GM12875 (cell line): ENCODE data around the gene ARMC12.
A peak's percentile ranks its signal among the peaks of the same experiment; 100 is the strongest.
"Not testable (repeated sequence)": the region's sequence is repeated elsewhere in the genome, so short reads cannot be mapped to it uniquely, and the experiment has no call there.

Experiments
- H3K4me3 ChIP-seq: one replicate; pipeline ENCODE4 v1.5.1; 2011; ENCODE audit warnings: low read depth, low read length, control low read depth
- TF ChIP-seq, protein P1 (sequence below): IDR thresholded peaks from 2 replicates; pipeline ENCODE4 v1.5.1; 2011; ENCODE audit warnings: low read depth, mild to moderate bottlenecking, control low read depth, inconsistent platforms, low read length, moderate library complexity, borderline replicate concordance; ENCODE audit not compliant: insufficient read depth

ARMC12 gene, protein sequence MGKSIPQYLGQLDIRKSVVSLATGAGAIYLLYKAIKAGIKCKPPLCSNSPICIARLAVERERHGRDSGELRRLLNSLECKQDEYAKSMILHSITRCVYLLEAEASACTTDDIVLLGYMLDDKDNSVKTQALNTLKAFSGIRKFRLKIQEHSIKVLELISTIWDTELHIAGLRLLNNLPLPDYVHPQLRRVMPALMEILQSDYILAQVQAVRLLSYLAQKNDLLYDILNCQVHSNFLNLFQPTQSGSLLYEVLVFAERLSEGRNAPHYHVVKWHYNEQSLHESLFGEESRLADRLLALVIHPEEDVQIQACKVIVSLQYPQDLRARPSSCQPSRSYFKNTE

DNA sequence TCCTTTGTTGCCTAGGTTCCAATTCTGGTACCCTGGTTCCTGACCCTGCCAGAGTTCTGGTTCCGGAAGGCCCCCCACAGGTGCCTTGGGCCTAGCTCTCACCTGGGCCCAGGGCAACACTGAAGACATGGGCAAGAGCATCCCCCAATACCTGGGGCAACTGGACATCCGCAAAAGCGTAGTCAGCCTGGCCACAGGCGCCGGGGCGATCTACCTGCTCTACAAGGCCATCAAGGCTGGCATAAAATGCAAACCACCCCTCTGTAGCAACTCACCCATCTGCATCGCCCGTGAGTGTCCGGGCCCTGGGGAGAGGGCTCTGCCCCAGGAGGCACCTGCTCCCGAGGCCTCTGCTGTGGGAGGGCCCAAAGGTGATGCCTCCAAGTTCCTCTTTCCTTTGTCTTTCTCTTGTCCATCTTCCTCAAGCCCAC, at the start of gene ARMC12:
TSS of gene ARMC12 (plus strand) at position 51 of the 431 bp plus-strand sequence. CDS start at position 128, 77 bp downstream.
- TF ChIP-seq, protein P1, sequence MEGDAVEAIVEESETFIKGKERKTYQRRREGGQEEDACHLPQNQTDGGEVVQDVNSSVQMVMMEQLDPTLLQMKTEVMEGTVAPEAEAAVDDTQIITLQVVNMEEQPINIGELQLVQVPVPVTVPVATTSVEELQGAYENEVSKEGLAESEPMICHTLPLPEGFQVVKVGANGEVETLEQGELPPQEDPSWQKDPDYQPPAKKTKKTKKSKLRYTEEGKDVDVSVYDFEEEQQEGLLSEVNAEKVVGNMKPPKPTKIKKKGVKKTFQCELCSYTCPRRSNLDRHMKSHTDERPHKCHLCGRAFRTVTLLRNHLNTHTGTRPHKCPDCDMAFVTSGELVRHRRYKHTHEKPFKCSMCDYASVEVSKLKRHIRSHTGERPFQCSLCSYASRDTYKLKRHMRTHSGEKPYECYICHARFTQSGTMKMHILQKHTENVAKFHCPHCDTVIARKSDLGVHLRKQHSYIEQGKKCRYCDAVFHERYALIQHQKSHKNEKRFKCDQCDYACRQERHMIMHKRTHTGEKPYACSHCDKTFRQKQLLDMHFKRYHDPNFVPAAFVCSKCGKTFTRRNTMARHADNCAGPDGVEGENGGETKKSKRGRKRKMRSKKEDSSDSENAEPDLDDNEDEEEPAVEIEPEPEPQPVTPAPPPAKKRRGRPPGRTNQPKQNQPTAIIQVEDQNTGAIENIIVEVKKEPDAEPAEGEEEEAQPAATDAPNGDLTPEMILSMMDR: no peak
- no peak within 1 kb of the TSS for H3K4me3 ChIP-seq

DNA sequence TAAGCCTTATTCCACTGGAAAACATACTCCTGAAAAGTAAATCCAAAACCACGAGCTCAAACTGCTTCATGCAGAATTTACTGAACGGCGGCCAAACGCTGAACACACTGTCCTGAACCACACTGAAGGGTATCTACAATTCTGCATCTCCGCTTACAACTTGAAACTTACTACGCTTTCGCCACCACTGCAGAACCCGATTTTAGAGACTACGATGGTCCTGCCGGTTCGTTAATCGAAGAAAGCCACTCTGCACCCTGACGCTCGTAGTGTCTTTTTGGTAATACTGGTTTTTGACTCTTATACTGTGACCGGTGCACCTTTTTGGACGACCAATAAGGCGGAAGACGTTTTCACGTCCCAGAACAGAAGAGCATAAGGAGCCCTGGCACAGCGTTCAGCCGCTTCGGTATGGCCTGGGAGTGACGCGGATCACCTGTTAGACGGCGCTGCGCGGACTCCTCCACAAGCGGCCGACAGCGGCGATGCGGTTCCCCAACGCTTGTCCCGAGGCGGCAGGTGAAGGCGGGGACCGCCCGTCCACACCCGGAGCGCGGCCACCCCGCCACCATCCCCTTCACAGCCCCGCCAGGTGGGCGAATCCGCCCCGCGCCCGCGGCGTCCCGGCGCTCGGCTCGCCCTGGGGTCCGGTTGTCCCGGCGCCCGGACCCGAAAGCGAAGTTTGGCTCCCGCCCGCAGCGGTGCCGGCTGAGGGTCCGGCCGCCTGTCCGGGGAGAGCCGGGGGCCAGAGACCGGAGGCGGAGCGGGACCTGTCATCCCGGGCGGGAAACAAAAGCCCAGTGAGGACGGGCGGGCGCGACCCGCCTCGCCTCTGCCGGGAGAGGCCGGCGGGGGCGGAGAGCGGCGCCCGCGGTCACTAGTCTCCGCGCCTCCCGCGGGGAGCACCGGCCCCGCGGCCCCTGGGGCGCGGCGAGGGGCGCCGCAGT, 48.9 kb upstream of the ARMC12 start:
- peak overlapping the region; percentile 63 for H3K4me3 ChIP-seq
- TF ChIP-seq, protein P1: no peak

DNA sequence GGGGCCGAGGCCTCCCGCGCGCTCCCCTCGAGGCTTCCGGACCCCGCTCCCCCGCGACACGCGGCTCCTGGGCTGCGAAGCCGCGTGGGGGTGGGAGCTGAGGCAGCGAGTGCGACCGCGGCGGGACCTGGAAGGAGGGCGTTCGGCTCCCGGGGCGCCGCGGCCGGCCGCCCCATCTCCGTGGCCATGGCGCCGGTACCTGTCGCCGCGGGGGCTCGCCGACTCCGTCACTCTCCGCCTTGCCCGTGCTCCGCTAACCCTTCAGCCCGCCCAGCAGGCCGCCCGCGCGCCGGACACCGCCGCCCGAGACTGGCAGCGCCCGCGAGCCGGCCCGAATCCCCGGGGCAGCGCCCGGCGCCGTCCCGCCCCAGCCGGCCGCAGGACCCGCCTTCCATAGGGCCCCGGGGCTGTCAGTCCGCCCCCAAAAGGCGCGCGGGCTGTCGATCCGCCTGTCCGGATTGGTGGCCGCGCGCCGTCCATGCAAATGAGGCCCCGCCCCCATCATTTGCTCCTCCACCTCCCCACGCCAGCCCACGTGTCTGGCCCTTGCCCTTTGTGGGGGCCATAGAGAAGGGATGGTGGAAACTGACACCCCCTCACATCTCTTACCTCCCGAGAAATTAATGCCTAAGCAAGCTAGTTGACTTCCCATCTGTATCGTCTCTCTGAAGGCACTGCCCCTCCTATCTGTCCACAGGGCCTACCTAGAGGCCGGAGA, 48.1 kb upstream of the ARMC12 start, which contains the start of gene FKBP5:
TSS of gene FKBP5 (minus strand) at position 311 of the 718 bp plus-strand sequence. CDS start 46,091 bp downstream, outside the sequence.
- TF ChIP-seq, protein P1: no peak
- peak within 1 kb of the TSS; percentile 63 for H3K4me3 ChIP-seq

DNA sequence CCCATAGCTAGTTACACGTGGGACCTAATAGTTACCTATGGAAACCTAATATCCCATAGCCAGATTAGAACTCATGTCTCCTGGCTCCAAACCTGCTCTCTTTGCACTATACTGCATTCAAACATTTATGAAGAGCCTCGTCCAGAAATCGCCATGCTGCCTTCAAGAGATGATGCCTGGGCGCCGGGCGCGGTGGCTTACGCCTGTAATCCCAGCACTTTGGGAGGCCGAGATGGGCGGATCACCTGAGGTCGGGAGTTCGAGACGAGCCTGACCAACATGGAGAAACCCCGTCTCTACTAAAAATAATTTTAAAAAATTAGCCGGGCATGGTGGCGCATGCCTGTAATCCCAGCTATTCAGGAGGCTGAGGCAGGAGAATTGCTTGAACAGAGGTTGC, 46.8 kb upstream of the ARMC12 start:
- not testable (repeated sequence) for H3K4me3 ChIP-seq

DNA sequence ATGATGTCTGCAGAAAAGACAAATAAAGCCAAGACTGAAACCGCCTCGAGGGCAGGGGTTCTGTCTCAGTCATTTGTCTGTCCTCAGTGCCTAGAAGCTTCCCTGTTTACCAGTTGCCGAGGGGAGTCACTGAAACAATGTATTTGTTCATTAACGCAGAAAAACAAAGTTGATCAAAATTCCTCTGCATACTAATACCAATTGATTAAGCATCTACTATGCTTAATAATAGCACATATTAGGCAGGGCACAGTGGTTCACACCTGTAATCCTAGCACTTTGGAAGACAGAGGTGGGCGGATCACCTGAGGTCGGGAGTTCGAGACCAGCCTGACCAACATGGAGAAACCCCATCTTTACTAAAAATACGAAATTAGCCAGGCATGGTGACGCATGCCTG, 46.3 kb upstream of the ARMC12 start:
- no peak overlapping the region for H3K4me3 ChIP-seq
- TF ChIP-seq, protein P1: no peak

DNA sequence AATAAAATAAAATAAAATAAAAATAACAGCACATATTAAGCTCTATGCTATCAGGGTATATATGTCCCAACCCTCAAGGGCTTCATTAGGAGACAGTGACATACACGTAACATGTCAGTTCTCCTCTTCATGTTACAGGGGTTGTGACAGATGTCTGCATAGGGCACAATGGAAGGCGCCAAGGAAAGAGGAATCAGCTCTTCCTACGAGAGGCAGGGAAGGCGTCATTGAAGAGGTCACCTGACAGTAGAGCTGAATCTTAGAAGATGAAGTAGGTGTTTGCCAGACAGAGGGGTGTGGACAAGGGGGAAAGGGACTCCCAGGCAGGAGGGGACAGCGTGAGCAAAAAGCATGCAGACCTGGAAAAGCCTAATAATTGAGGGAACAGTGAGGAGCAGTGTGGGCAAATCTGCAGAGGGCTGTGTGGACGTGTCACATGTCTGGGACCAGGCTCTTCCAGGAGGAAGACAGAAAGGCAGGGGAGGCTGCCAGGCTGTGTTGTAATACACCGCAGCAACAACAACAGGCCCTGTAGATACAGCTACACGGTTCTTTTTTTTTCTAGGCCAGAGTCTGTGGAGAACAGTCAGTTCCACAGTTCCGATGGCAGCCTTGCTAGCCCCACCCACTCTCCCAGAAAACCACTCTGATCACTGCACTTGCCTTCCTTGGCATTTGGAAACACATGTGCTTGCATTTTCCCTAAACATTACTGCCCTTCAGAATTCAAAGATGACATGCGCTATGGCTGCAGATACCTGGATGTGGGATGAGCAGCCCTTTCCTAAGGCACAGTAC, 45.6 kb upstream of the ARMC12 start:
- H3K4me3 ChIP-seq: no peak overlapping the region
- TF ChIP-seq, protein P1: no peak
